Astrocyte (in vitro differentiated cells and primary cell): ENCODE results near the gene TRIM43.
"Not testable (repeated sequence)": the region's sequence is repeated elsewhere in the genome, so short reads cannot be mapped to it uniquely, and the experiment has no call there.

ENCODE experiments used
- CTCF ChIP-seq: IDR thresholded peaks from 2 replicates; pipeline ENCODE4 v1.5.1; 2011; ENCODE audit warnings: low read depth, mild to moderate bottlenecking, inconsistent platforms, low read length, moderate library complexity; ENCODE audit not compliant: insufficient read depth
- EZH2 ChIP-seq: IDR thresholded peaks from 2 replicates; pipeline ENCODE4 v1.6.1; 2012; ENCODE audit warnings: mild to moderate bottlenecking, low read length, inconsistent platforms; ENCODE audit not compliant: insufficient read depth

DNA sequence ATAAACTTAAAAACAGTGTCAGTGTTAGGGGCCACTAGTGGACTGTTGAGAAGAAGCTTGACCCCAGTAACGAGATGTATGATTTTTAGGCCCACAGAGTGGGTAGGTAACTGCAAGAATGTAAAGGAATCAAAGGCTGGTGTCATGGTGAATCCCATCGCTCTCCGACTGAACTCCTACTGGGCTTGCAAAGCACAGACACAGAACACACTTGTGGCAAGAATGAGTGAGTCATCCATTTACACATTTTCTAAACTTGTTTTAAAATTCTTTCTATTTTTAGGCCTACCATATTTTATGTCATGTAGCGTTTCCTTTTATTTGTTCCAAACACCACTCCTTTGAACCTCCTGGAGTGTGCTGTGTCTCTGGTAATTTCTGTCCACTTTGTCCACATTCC is 51.1 kb downstream of the TRIM43 start:
- TF ChIP-seq CTCF, EZH2: not testable (repeated sequence)
